ENCODE results near the gene CHST8. TPM values are rescaled to one million over a fixed set of nuclear protein-coding genes. Genes with fewer than 3 reads are reported as not detected.

Gene CHST8
- polyA plus RNA-seq, 1 of the 3 experiments (the other 2 are of a cell fraction): 0.05 TPM

DNA sequence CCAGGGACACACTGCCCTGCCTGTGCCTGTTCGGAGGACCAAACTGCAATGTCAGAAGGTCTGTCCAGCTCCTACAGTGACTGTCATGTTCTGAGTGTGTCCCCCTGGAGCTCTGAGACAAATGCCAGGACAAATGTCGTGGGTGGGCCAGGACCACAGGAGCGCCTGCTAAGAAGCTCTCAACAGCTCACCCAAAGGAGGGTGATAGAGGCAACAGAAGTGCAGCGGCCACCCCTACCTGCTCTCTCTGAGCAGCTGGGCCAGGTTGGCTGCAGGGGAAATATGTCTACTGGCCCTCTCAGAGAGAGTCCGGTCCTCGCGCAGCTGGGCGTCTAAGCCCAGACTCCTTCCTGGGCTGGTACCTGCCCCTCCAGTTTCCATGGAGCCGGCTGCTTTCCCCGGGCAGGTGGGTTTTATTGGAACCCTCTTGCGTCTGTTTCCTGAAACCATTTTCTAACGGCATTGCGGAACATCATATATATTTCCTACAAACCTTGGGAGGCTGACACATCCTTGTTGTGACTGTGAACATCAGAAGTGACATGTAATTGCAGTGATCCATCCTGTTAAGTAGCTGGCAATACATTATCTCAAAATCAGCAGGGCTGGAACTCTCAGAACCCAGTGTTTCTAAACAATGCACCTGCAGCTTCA lies 78.1 kb downstream of the CHST8 start:
- 64% methylated on average over 13 of the region's 13 CpGs for WGBS (ENCODE audit: low lambda C conversion rate)
- ChIA-PET POLR2A (no interaction called here), CTCF (interaction anchor here (0.9 to 2.8 kb wide), 6 partner anchors 8 to 396 kb away, joined by 3 to 11 read pairs (median 4); no protein-coding TSS in a partner anchor)
- Histone ChIP-seq H3K4me3 (ENCODE audit: low read depth in 2 of 2, low read length in 1 of 2) (no peak overlapping the region), H3K9me2 (no peaks in the 10 kb centered on the region), H3K27ac (ENCODE audit: low read depth in 2 of 2, low read length in 1 of 2) (peak overlapping the region in 1 of 2 experiments; percentile 5; a peak in 1 of 4 replicates), H3K9me3 (no peaks in the 10 kb centered on the region), H3K9ac (no peak overlapping the region), H3K4me2 (no peak overlapping the region), H4K20me1 (ENCODE audit: insufficient read depth) (no peaks in the 10 kb centered on the region), H3K4me1 (ENCODE audit: control insufficient read depth in 1 of 2, insufficient read depth in 2 of 2, low read depth in 1 of 2, low read length in 1 of 2) (peaks cover 0 to 37% of the 10 kb centered on the region in 2 experiments; a peak in 1 of 4 replicates), H3K36me3 (replicated peaks in 1 of 2; ENCODE audit: control insufficient read depth in 1 of 2, insufficient read depth in 2 of 2, low read length in 1 of 2) (no peaks in the 10 kb centered on the region), H3F3A (replicated peaks; ENCODE audit: insufficient read depth) (no peaks in the 10 kb centered on the region), H2AFZ (ENCODE audit: low read depth) (no peak overlapping the region), H3K27me3 (ENCODE audit: insufficient read depth) (no peaks in the 10 kb centered on the region), H3K79me2 (ENCODE audit: insufficient read depth) (no peaks in the 10 kb centered on the region)
- TF ChIP-seq NRF1 (IDR thresholded peaks at IDR 0.05; ENCODE audit: low read depth, low read length) (no peak), EZH2phosphoT487 (IDR thresholded peaks at IDR 0.05; ENCODE audit: borderline replicate concordance, low read depth) (no peak), JUND (IDR thresholded peaks at IDR 0.05) (no peak), TAF1 (IDR thresholded peaks at IDR 0.05; ENCODE audit: borderline replicate concordance, low read depth, low read length) (no peak), MEF2A (IDR thresholded peaks at IDR 0.05; ENCODE audit: borderline replicate concordance, low read depth) (no peak), RXRA (IDR thresholded peaks at IDR 0.05; ENCODE audit: borderline replicate concordance, low read depth) (no peak), YY1 (IDR thresholded peaks at IDR 0.05; ENCODE audit: low read depth) (no peak), RAD21 (IDR thresholded peaks at IDR 0.05; ENCODE audit: low read length) (no peak), CHD2 (IDR thresholded peaks at IDR 0.05; ENCODE audit: low read length, partially characterized antibody) (no peak), NFIC (IDR thresholded peaks at IDR 0.05; ENCODE audit: borderline replicate concordance) (no peak), TEAD4 (IDR thresholded peaks at IDR 0.05; ENCODE audit: borderline replicate concordance, insufficient read depth) (no peak), EP300 (IDR thresholded peaks at IDR 0.05; ENCODE audit: borderline replicate concordance in 1 of 2, low read depth in 1 of 2, low read length in 1 of 2) (no peak)
- TF ChIP-seq, protein P1, sequence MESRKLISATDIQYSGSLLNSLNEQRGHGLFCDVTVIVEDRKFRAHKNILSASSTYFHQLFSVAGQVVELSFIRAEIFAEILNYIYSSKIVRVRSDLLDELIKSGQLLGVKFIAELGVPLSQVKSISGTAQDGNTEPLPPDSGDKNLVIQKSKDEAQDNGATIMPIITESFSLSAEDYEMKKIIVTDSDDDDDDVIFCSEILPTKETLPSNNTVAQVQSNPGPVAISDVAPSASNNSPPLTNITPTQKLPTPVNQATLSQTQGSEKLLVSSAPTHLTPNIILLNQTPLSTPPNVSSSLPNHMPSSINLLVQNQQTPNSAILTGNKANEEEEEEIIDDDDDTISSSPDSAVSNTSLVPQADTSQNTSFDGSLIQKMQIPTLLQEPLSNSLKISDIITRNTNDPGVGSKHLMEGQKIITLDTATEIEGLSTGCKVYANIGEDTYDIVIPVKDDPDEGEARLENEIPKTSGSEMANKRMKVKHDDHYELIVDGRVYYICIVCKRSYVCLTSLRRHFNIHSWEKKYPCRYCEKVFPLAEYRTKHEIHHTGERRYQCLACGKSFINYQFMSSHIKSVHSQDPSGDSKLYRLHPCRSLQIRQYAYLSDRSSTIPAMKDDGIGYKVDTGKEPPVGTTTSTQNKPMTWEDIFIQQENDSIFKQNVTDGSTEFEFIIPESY (IDR thresholded peaks at IDR 0.05; ENCODE audit: borderline replicate concordance, low read depth): no peak
- TF ChIP-seq, protein P2, sequence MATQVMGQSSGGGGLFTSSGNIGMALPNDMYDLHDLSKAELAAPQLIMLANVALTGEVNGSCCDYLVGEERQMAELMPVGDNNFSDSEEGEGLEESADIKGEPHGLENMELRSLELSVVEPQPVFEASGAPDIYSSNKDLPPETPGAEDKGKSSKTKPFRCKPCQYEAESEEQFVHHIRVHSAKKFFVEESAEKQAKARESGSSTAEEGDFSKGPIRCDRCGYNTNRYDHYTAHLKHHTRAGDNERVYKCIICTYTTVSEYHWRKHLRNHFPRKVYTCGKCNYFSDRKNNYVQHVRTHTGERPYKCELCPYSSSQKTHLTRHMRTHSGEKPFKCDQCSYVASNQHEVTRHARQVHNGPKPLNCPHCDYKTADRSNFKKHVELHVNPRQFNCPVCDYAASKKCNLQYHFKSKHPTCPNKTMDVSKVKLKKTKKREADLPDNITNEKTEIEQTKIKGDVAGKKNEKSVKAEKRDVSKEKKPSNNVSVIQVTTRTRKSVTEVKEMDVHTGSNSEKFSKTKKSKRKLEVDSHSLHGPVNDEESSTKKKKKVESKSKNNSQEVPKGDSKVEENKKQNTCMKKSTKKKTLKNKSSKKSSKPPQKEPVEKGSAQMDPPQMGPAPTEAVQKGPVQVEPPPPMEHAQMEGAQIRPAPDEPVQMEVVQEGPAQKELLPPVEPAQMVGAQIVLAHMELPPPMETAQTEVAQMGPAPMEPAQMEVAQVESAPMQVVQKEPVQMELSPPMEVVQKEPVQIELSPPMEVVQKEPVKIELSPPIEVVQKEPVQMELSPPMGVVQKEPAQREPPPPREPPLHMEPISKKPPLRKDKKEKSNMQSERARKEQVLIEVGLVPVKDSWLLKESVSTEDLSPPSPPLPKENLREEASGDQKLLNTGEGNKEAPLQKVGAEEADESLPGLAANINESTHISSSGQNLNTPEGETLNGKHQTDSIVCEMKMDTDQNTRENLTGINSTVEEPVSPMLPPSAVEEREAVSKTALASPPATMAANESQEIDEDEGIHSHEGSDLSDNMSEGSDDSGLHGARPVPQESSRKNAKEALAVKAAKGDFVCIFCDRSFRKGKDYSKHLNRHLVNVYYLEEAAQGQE (IDR thresholded peaks at IDR 0.05; ENCODE audit: low read depth, low read length): no peak
- TF ChIP-seq, protein P3, sequence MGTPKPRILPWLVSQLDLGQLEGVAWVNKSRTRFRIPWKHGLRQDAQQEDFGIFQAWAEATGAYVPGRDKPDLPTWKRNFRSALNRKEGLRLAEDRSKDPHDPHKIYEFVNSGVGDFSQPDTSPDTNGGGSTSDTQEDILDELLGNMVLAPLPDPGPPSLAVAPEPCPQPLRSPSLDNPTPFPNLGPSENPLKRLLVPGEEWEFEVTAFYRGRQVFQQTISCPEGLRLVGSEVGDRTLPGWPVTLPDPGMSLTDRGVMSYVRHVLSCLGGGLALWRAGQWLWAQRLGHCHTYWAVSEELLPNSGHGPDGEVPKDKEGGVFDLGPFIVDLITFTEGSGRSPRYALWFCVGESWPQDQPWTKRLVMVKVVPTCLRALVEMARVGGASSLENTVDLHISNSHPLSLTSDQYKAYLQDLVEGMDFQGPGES (IDR thresholded peaks at IDR 0.05; ENCODE audit: low read depth, low read length): no peak
- TF ChIP-seq, protein P4, sequence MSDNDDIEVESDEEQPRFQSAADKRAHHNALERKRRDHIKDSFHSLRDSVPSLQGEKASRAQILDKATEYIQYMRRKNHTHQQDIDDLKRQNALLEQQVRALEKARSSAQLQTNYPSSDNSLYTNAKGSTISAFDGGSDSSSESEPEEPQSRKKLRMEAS (IDR thresholded peaks at IDR 0.05; ENCODE audit: low read depth): no peak
- TF ChIP-seq, protein P5, sequence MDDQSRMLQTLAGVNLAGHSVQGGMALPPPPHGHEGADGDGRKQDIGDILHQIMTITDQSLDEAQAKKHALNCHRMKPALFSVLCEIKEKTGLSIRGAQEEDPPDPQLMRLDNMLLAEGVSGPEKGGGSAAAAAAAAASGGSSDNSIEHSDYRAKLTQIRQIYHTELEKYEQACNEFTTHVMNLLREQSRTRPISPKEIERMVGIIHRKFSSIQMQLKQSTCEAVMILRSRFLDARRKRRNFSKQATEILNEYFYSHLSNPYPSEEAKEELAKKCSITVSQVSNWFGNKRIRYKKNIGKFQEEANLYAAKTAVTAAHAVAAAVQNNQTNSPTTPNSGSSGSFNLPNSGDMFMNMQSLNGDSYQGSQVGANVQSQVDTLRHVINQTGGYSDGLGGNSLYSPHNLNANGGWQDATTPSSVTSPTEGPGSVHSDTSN (IDR thresholded peaks at IDR 0.05): no peak
- TF ChIP-seq, protein P6, sequence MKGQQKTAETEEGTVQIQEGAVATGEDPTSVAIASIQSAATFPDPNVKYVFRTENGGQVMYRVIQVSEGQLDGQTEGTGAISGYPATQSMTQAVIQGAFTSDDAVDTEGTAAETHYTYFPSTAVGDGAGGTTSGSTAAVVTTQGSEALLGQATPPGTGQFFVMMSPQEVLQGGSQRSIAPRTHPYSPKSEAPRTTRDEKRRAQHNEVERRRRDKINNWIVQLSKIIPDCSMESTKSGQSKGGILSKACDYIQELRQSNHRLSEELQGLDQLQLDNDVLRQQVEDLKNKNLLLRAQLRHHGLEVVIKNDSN (IDR thresholded peaks at IDR 0.05; ENCODE audit: borderline replicate concordance, low read depth): no peak
- DNase-seq: no peak

Data from SK-N-SH (cell line).